Prostate gland (tissue), 2 donors: Measurements from ENCODE around the gene TNRC6C.

Experiments used
- CTCF ChIP-seq, 4 experiments: fragments of 200-600 bp in 2 of 4; fragments of 450-650 bp in 2 of 4; sonication (generic) in 2 of 4; IDR thresholded peaks; 1 replicate in 3 of 4; 2 replicates in 1 of 4; pipeline ENCODE4 v1.5.1; 2016 to 2019; ENCODE audit warnings: antibody characterized with exemption in 4 of 4, mild to moderate bottlenecking in 2 of 4, moderate library complexity in 2 of 4
- POLR2A ChIP-seq: fragments of 450-650 bp; IDR thresholded peaks from one replicate; pipeline ENCODE4 v1.6.1; 2016; ENCODE audit warnings: antibody characterized with exemption, mild to moderate bottlenecking

GRCh38 chr17:78006338-78006737 is 47.8 kb downstream of the TNRC6C start:
- no peak for TF ChIP-seq CTCF (IDR thresholded peaks at IDR 0.05)
- no peak for TF ChIP-seq POLR2A
